Measurements from ENCODE around the gene RASAL1. TPM values are rescaled to one million over a fixed set of nuclear protein-coding genes. Genes with fewer than 3 reads are reported as not detected.

The RASAL1 gene
- total and polyA plus RNA-seq, 7 donors, result 0.89 TPM; not detected in 6

- peak in 1 of 4 donors; percentile 61 for ATAC-seq
- WGBS, 3 donors, result 59 to 79% (median 71%) methylated on average over 3 of the region's 3 CpGs
- H3K4me1 ChIP-seq, result no peaks in the 10 kb centered on the region
- H3K9me3 ChIP-seq, result no peaks in the 10 kb centered on the region
- TF ChIP-seq, protein P1, sequence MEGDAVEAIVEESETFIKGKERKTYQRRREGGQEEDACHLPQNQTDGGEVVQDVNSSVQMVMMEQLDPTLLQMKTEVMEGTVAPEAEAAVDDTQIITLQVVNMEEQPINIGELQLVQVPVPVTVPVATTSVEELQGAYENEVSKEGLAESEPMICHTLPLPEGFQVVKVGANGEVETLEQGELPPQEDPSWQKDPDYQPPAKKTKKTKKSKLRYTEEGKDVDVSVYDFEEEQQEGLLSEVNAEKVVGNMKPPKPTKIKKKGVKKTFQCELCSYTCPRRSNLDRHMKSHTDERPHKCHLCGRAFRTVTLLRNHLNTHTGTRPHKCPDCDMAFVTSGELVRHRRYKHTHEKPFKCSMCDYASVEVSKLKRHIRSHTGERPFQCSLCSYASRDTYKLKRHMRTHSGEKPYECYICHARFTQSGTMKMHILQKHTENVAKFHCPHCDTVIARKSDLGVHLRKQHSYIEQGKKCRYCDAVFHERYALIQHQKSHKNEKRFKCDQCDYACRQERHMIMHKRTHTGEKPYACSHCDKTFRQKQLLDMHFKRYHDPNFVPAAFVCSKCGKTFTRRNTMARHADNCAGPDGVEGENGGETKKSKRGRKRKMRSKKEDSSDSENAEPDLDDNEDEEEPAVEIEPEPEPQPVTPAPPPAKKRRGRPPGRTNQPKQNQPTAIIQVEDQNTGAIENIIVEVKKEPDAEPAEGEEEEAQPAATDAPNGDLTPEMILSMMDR (IDR thresholded peaks at IDR 0.05), result no peak
- H3K4me3 ChIP-seq, result no peak overlapping the region
- intact Hi-C loops (cut with DNase I), result no loop called here
- no peaks in the 10 kb centered on the region for H3K36me3 ChIP-seq (ENCODE audit: insufficient read depth in 1 of 2, low read depth in 1 of 2)
- no peak for DNase-seq
- H3K27ac ChIP-seq, result no peak overlapping the region
- H3K27me3 ChIP-seq (ENCODE audit: insufficient read depth in 3 of 3, low read length in 2 of 3), result peaks cover 0 to 13% (median 0%) of the 10 kb centered on the region in 3 donors
These were observed 63.4 kb downstream of the RASAL1 start for GRCh38 chr12:113072136-113072535.

GRCh38 chr12:113071135-113072112 lies 64.1 kb downstream of the RASAL1 start:
- no peaks in the 10 kb centered on the region for H3K9me3 ChIP-seq
- DNase-seq (peak in 1 of 2 donors; percentile 71), ATAC-seq (peak in 1 of 4 donors; percentile 57)
- no peaks in the 10 kb centered on the region for H3K4me1 ChIP-seq
- TF ChIP-seq, protein P1 (IDR thresholded peaks at IDR 0.05), result no peak
- peaks cover 0 to 17% (median 0%) of the 10 kb centered on the region in 3 donors for H3K27me3 ChIP-seq (ENCODE audit: insufficient read depth in 3 of 3, low read length in 2 of 3)
- H3K4me3 ChIP-seq, result no peak overlapping the region
- no peaks in the 10 kb centered on the region for H3K36me3 ChIP-seq (ENCODE audit: insufficient read depth in 1 of 2, low read depth in 1 of 2)
- intact Hi-C loops (cut with DNase I), result no loop called here
- H3K27ac ChIP-seq, result no peak overlapping the region
- WGBS, 3 donors, result 37 to 53% (median 37%) methylated on average over 21 of the region's 21 CpGs

- no peaks in the 10 kb centered on the region for H3K36me3 ChIP-seq (ENCODE audit: insufficient read depth in 1 of 2, low read depth in 1 of 2)
- no peaks in the 10 kb centered on the region for H3K4me1 ChIP-seq
- H3K27me3 ChIP-seq (ENCODE audit: insufficient read depth in 3 of 3, low read length in 2 of 3), result peaks cover 0 to 17% (median 0%) of the 10 kb centered on the region in 3 donors
- no peak overlapping the region for H3K27ac ChIP-seq
- ATAC-seq (no peak), DNase-seq (no peak)
- 55 to 61% (median 59%) methylated on average over 15 of the region's 15 CpGs for WGBS, 3 donors
- TF ChIP-seq, protein P1 (IDR thresholded peaks at IDR 0.05), result no peak
- H3K4me3 ChIP-seq, result no peak overlapping the region
- intact Hi-C loops (cut with DNase I), result no loop called here
- H3K9me3 ChIP-seq, result no peaks in the 10 kb centered on the region
These were observed 65.2 kb downstream of the RASAL1 start for GRCh38 chr12:113070117-113070906.

GRCh38 chr12:113069751-113070116 lies 65.8 kb downstream of the RASAL1 start:
- Histone ChIP-seq H3K27me3 (ENCODE audit: insufficient read depth in 3 of 3, low read length in 2 of 3) (peaks cover 0 to 23% (median 0%) of the 10 kb centered on the region in 3 donors), H3K9me3 (no peaks in the 10 kb centered on the region), H3K36me3 (ENCODE audit: insufficient read depth in 1 of 2, low read depth in 1 of 2) (no peaks in the 10 kb centered on the region), H3K27ac (no peak overlapping the region), H3K4me1 (no peaks in the 10 kb centered on the region), H3K4me3 (no peak overlapping the region)
- DNase-seq, result no peak
- ATAC-seq, result no peak
- 87 to 91% (median 91%) methylated on average over 6 of the region's 6 CpGs for WGBS, 3 donors
- intact Hi-C loops (cut with DNase I), result no loop called here
- TF ChIP-seq, protein P1 (IDR thresholded peaks at IDR 0.05), result no peak

All from psoas muscle (tissue), 8 donors.